Middle frontal gyrus (tissue), 1 donor: Measurements from ENCODE around the gene PHOSPHO2.
A peak's percentile ranks its signal among the peaks of the same experiment; 100 is the strongest.

Experiments
- DNase-seq: peaks from one replicate; pipeline ENCODE4 v3.0.0-alpha.2; 2015; ENCODE audit warnings: low spot score; ENCODE audit errors: extremely low spot score

Gene PHOSPHO2, protein sequence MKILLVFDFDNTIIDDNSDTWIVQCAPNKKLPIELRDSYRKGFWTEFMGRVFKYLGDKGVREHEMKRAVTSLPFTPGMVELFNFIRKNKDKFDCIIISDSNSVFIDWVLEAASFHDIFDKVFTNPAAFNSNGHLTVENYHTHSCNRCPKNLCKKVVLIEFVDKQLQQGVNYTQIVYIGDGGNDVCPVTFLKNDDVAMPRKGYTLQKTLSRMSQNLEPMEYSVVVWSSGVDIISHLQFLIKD

GRCh38 chr2:169694113-169694893, at the start of gene PHOSPHO2, which contains the start of gene CFAP210:
Gene PHOSPHO2, plus strand, starts transcription at chr2:169694469. Its CDS starts 6,503 bp downstream, at chr2:169700972.
Gene CFAP210, minus strand, starts transcription at chr2:169694405. Its CDS starts 78 bp downstream, at chr2:169694327.
- peak; percentile 98 for DNase-seq

DNA sequence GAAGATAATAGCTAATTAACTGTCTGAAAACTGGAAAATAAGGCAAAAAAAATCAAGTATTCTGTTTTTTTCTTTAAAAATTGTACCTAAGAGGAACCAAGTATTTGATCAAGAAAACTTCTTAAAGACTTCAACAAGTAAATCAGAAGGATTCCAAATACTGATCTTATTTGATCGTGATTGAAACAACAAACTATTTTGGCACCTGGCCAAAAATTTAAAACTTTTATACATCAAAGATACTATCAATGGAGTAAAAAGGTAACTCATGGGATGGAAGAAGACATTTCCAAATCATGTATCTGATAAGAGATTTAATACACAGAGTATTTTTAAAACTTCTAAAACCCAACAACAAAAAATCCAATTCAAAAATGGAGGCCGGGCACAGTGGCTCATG, 46.8 kb upstream of the PHOSPHO2 start:
- DNase-seq: no peak

GRCh38 chr2:169649278-169649677, 45.0 kb upstream of the PHOSPHO2 start:
- DNase-seq: no peak

GRCh38 chr2:169653636-169654035, 40.6 kb upstream of the PHOSPHO2 start:
- no peak for DNase-seq

DNA sequence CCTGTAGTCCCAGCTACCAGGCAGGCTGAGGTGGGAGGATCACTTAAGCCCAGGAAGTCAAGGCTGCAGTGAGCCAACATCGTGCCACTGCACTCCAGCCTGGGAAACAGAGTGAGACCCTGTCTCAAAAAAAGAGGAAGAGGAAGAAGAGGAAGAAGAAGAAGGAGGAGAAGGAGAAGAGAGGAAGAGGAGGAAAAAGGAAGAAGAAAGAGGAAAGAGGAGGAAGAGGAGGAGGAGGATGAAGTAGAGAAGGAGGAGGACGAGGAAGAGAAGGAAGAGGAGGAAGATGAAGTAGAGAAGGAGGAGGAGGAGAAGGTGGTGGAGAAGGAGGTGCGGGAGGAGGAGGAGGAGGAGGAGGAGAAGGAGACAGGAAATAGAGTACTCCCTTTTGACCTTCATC, 38.1 kb upstream of the PHOSPHO2 start:
- DNase-seq: no peak

DNA sequence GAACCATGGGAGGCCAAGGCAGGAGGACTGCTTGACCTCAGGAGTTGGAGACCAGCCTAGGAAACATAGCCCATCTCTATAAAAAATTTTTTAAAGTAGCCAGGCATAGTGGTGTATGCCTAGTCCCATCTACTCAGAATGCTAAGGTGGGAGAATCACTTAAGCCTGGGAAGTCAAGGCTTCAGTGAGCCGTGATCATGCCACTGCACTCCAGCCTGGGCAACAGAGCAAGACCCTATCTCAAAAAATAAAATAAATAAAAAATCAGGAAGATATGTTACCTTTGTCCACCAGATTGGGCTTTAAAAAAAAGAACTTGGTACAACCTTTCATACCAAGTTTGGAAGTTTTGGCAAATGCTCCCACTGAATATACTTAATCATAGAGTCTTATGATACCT, 35.4 kb upstream of the PHOSPHO2 start:
- DNase-seq: no peak

GRCh38 chr2:169659320-169659719, 34.9 kb upstream of the PHOSPHO2 start:
- no peak for DNase-seq

GRCh38 chr2:169661265-169661664, 33.0 kb upstream of the PHOSPHO2 start:
- no peak for DNase-seq

DNA sequence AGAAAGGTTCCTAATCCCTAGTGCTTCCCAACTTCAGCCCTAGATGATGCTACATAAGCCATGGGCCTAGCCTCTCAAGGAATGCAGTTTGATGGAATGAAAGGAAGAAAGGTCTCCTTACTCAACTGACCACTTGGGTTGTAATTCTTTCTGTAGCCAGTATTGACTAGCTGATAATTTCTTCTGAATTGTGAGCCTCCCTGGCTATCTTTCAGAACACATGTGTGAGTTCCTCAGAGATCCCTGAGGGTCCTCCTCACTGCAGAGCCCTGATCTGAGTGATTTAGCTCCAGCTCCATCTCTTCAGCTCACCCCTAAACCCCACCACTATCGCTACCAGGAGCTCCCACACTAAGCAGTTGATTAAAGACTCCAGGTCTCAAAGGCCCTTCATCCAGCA, 31.5 kb upstream of the PHOSPHO2 start:
- DNase-seq: no peak

DNA sequence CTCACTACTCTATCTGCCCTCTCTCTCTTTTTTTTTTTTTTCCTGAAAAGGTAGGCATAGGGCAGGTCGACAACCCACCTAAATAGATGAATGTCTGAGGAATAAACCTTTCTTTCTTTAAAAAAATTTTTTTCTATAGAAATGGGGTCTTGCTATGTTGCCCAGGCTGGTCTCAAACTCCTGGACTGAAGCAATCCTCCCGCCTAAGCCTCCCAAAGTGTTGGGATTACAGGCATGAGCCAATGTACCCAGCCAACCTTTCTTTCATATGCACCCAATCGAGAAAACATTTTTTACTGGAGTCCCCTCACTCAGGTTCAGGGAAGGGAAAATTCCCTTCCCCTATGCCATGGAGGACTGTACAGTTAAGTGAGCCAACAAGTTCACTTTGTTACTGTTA, 31.0 kb upstream of the PHOSPHO2 start:
- no peak for DNase-seq

DNA sequence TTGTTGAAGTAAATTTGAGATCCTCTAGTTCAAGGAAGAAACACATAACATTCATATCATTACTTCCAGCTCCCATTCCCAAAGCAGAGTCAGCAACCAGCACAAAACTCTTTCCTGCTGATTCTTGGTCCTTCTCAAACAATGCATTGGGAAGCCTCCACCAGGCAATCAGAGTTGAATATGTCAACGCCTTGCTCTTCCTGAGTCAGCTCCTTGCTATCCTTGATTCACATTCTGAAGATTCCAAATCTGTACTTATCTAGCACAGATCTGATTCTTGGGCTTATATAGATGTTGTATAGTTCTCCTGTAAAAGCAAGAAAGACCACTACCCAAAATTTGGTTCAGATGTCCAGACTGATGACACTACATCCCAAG, 29.7 kb upstream of the PHOSPHO2 start:
- DNase-seq: no peak

DNA sequence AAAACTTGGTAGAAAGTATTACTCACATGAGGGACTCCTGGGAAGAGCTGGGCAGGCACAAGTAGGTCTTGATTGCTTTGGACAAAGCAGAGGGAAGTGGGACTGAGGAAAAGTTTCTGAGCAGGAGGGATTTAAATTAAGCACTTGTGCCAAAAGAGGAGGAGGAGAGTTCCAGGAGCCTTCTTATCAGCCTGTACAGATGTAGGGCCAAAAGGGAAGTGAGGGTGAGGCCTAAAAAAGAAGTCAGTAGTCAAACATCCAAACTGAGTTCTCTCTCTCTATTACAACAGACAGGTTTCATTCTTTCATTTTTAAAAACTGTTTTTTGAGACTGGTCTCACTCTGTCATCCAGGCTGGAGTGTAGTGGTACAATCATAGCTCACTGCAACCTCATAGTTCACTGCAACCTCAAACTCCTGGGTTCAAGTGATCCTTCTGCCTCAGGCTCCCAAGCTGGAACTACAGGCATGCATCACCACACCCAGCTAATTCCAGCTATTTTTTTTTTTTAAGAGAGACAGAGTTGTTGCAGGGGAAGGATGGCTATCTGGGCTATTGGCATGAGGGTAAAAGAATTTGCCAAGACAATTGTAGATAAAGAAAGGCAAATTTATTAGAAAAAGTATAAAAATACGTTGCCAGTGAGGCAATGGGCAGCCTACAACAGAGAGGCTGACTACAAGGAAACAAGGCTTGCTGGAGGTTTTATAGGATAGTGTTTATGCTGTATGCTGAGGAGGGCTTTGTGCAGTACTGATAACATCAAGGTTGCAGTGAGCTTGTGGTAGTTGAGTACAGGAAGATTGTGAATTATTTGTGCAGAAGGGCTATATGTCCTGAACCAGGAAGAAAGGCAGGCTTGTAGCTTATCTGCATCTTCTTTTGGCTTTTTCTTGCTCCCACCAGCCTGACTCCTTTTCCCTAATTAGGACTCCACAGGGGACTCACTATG, 29.0 kb upstream of the PHOSPHO2 start:
- no peak for DNase-seq

DNA sequence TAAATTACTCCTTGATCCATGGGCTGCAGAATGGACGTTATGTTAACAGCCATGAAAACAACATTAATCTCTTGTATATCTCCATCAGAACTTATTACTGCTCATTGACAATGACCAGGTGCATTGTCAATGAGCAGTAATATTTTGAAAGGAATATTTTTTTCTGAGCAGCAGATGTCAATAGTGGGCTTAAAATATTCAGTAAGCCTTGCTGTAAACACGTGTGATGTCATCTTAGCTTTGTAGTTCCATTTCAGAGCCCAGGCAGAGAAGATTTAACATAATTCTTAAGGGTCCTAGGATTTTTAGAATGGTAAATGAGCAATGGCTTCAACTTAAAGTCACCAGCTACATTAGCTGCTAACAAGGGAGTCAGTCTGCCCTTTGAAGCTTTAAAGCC, 26.7 kb upstream of the PHOSPHO2 start:
- no peak for DNase-seq

DNA sequence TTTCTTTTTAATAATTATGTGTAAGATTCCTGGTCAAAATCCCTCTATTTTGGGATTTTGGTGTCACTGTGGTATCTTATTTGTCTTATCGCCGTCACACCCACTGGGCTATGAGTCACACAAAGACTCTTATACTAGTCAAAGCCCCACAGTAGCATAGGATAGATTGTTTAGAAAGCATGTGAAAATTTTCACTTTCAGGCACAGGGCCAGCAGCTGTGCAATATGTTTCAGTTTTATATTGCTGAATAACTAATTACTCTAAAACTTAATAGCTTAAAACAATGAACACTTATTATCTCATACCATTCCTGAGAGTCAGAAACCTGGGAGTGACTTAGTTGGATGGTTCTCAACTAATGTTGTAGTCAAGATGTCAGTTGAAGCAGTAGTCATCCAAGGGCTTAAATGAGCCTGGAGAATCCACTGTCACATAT, 24.0 kb upstream of the PHOSPHO2 start:
- no peak for DNase-seq

DNA sequence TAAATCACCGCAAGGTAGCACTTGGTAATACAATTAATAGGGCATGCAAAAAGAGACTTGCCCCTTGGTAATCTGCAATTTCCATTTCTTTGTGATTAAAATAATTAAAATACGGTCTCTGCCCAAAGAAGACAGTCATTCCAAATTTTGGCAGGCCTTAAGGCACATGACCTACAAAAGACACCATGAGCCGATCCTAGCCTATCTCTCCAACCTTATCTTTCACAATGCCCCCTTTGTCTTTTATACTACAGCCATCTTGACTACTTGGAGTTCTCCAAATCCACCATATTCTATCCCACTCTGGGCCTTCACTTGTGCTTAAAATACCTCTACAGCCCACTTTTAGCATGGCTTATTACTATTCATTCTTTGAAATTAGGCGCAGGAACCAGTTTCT, 23.3 kb upstream of the PHOSPHO2 start:
- DNase-seq: no peak

DNA sequence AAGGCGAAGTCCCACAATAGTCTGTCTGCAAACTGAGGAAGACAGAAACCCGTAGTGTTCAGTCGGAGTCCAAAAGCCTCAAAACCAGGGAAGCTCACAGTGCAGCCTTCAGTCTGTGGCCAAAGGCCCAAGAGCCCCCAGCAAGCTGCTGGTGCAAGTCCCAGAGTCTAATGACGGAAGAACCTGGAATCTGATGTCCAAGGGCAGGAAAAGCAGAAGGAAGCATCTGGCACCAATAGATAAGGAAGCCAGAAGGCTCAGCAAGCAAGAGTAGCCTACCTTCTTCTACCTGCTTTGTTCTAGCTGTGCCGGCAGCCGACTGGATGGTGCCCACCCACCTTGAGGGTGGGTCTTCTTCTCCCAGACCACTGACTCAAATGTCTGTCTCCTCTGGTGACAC, 21.9 kb upstream of the PHOSPHO2 start:
- DNase-seq: no peak

DNA sequence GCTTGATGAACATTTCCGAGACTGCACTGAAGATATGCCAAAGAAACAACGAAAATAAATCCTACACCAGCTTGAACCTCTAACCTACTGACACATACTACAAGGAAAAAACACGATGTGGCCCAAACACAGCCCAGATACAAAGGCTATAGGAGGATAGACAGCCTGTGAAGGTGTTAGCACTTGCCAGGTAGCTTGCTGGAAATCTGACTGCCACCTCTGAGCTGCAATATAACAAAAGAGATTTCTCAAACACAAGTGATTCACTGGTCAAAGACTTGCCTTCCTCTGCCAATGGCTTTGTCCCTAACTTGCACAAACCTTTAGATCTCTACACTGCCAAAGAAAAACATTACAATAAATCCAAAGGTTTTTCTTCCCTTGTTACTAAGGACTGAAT, 21.2 kb upstream of the PHOSPHO2 start:
- DNase-seq: no peak

DNA sequence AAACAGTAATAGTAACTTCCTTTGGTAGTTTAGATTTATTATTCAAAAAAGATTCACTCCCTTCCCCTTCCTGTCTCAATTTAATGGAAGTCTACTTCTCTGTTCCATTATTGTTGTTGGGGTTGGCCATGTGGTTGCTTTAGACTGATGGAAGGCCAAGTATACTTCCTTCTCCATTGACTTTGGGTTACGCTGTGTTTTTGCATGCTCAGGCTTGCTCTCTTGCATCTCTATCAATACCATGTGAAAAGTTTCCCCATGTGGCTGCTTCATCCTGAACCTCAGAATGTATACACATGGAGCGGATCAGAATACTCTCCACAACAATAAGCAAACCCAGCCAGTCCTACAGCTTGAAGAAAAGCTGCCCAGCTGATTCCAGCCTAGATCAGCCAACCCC, 20.3 kb upstream of the PHOSPHO2 start:
- DNase-seq: no peak

DNA sequence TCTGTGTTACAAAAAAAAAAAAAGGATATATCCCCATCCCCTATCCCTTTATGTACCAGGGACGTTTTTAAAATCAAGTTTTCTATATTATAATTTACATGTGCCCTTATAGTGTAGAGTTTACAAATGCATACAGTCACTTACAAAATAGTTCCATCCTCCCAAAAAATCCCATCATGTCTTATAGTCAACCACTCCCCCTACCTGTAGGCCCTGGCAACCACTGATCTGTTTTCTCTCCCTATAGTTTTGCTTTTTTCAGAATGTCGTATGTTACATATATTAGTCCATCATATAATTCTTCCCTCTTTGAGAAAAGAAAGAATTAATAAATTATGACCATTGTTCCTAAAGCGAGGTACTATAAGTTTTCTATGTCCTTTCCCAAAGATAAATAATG, 17.9 kb upstream of the PHOSPHO2 start:
- no peak for DNase-seq

DNA sequence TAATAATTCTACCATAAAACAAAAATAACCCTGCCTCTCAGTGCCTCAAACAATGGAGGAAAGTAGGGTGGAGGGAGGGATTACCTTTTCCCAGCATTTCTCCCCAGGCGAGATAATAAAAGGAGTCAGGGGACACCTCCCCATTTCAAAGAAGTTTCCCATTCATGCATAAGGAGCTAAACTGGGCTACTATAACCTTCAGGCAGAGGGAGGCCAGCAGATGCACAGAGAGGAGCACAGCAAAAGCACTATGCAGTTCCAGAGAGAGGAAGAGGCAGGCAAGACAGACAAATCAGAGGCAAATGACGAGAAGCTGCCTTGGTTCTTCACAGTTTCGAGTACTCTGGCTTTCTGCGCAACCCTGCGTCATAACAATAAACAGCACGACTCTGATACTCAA, 17.4 kb upstream of the PHOSPHO2 start:
- DNase-seq: no peak

GRCh38 chr2:169683054-169683424, 11.2 kb upstream of the PHOSPHO2 start:
- DNase-seq: no peak
